GM12801 (cell line): ENCODE measurements around the gene PI4KB.

ENCODE experiments used
- CTCF ChIP-seq: IDR thresholded peaks from one replicate; pipeline ENCODE4 v1.5.1; 2011; ENCODE audit warnings: control low read depth; ENCODE audit not compliant: insufficient read length; ENCODE audit errors: extremely low read depth

Gene PI4KB

DNA sequence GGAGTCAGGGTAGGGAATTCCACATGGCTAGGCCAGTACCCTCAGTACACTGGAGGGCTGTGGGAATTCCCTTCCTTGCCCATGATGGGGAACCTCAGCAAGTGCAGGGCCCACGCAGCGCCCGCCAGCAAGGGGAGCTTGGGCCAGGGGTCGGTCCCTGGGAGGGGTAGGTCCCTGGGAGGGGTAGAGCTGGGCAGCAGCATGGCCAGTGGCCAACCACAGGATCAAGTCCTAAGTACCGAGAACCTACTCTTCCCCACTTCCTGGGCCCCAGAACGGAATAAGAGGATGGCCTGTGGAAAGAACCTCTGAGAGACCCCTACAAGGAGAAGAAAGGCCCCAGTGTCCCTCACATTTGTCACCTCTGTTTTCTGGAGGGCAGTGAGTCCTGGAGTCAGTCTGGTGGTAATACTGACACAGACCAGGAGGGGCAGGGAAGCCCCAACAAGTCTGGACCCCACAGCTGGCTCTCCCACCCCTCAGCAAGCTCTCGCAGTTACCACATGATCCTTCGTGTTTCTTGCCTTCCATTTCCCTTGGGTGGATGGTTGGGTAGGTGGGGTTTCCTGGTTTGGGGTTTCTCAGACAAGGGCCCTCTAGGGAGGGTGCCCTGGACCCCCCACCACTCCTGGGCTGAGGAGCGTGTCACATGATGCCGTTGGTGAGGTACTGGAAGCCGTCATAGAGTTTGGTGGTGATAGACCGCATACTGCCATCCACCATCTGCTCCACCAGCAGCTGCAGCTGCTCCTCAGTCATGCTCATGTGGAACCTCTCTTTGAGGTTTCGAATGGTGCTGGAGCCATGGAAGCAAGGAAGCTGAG lies 34.8 kb downstream of the PI4KB start:
- no peak for TF ChIP-seq CTCF

DNA sequence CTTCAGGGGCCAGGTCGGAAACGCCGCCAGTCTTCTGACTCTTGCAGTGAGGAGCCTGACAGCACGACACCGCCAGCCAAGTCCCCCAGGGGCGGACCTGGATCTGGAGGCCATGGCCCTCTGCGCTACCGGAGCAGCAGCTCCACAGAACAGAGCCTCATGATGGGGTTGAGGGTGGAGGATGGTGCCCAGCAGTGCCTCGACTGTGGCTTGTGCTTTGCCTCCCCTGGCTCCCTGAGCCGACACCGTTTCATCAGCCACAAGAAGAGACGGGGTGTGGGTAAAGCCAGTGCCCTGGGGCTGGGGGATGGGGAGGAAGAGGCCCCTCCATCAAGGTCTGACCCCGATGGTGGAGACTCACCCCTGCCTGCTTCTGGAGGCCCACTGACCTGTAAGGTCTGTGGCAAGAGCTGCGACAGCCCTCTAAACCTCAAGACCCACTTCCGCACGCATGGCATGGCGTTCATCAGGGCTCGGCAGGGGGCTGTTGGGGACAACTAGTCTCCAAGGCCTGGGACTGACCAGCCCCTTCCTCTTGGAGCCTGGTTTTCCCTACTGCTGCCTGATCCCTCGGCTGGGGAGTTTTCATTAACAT lies 36.4 kb downstream of the PI4KB start:
- no peak for TF ChIP-seq CTCF

DNA sequence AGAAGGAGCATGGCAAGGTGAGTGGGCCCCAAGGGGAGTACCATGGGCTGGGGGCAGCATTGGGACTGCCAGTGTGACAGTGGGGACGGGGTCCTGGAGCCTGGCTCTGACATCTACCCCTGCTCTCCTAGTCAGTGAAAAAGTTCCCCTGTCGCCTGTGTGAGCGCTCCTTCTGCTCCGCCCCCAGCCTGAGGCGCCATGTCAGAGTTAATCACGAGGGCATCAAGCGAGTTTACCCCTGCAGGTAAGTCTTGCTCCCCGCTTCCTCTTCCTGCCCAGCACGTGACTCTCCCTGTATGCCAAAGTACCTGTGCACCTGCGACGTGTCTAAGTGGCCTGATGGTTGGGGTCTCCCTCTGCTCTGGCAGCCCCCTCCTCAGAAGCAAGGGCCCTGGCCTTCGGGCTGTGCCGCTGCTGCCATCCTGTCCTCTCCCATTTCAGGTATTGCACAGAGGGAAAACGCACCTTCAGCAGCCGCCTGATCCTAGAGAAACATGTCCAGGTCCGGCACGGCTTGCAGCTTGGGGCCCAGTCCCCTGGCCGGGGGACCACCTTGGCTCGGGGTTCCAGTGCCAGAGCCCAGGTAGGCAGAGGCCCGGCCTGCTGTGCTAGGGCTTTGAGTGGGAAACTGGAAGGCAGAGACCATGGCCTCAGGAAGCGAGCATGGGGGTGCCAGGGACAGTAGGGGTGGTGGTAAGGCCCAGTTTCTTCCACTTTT lies 37.1 kb downstream of the PI4KB start:
- no peak for TF ChIP-seq CTCF

DNA sequence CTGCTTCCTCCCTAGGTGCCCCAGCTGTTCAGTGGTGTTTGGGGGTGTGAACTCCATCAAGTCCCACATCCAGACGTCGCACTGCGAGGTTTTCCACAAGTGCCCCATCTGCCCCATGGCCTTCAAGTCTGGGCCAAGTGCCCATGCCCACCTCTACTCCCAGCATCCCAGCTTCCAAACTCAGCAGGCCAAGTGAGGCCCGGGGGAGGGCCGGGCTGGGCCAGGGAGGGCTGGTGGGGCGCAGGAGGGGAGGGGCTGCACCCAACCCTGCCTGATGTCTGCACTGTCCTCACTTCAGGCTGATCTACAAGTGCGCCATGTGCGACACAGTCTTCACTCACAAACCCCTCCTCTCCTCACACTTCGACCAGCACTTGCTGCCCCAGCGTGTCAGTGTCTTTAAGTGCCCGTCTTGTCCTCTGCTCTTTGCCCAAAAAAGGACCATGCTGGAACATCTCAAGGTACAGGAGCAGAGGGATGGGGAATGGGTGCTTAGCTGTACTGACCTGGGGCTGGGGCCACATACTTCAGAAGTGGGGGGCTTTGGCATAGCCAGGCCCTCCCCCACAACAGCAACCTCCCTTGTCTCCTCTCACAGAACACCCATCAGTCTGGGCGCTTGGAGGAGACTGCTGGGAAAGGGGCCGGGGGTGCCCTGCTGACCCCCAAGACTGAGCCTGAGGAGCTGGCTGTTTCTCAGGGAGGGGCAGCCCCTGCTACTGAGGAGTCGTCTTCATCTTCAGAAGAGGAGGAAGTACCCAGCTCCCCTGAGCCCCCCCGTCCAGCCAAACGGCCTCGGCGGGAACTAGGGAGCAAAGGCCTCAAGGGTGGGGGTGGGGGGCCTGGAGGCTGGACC lies 37.9 kb downstream of the PI4KB start:
- no peak for TF ChIP-seq CTCF

- TF ChIP-seq CTCF, result no peak
These were observed 38.7 kb downstream of the PI4KB start for GRCh38 chr1:151288502-151288901.

- no peak for TF ChIP-seq CTCF
These were observed 39.3 kb downstream of the PI4KB start for GRCh38 chr1:151287767-151288500.
